Stimulated activated CD4-positive, alpha-beta T cell treated with anti-CD3 and anti-CD28 coated beads, Interleukin-12 subunit alpha, Interleukin-12 subunit beta, amount 100 ng/mL, for 48 hours (primary cell): ENCODE measurements around the gene TNFRSF18.

Source experiments
- DNase-seq, 3 donors: peaks; one replicate each; pipeline ENCODE4 v3.0.0-alpha.2; 2020; ENCODE audit warnings: low read depth in 2 of 3, low spot score in 1 of 3

The TNFRSF18 gene

GRCh38 chr1:1213345-1214265 lies 7.2 kb upstream of the TNFRSF18 start, which contains the start of gene TNFRSF4:
Gene TNFRSF4, minus strand, starts transcription at chr1:1214153. Its CDS starts 26 bp downstream, at chr1:1214127.
- no peak for DNase-seq

GRCh38 chr1:1212780-1213344 lies 6.5 kb upstream of the TNFRSF18 start:
- peak in 1 of 3 donors; percentile 50 for DNase-seq

GRCh38 chr1:1211541-1212441 lies 5.4 kb upstream of the TNFRSF18 start:
- DNase-seq = no peak

- no peak for DNase-seq
Observed at GRCh38 chr1:1210726-1211540, 4.5 kb upstream of the TNFRSF18 start.

GRCh38 chr1:1208713-1209433 lies 2.5 kb upstream of the TNFRSF18 start:
- no peak for DNase-seq

GRCh38 chr1:1207571-1207892 lies 1.1 kb upstream of the TNFRSF18 start:
- no peak for DNase-seq

- DNase-seq = no peak
Observed at GRCh38 chr1:1206966-1207531, 657 bp upstream of the TNFRSF18 start.

- no peak for DNase-seq
Observed at GRCh38 chr1:1205769-1206375, 520 bp downstream of the TNFRSF18 start.

- DNase-seq = no peak
Observed at GRCh38 chr1:1204998-1205768, 1.2 kb downstream of the TNFRSF18 start.

GRCh38 chr1:1204425-1204920 lies 1.9 kb downstream of the TNFRSF18 start:
- DNase-seq = no peak

- DNase-seq = no peak
Observed at GRCh38 chr1:1203561-1204424, 2.6 kb downstream of the TNFRSF18 start.

- no peak for DNase-seq
Observed at GRCh38 chr1:1202831-1203560, 3.4 kb downstream of the TNFRSF18 start.

- peak; percentile 72 to 87 (median 85) for DNase-seq
Observed at GRCh38 chr1:1200876-1201810, 5.2 kb downstream of the TNFRSF18 start.

GRCh38 chr1:1199961-1200875 lies 6.2 kb downstream of the TNFRSF18 start:
- no peak for DNase-seq
